GM21515 (cell line): ENCODE data around the gene YARS2.
"Not testable (repeated sequence)": the region's sequence is repeated elsewhere in the genome, so short reads cannot be mapped to it uniquely, and the experiment has no call there.

Source experiments
- ATAC-seq: cut with Tn5 transposase; IDR thresholded peaks from one replicate; pipeline ENCODE4 v1.9.1; 2021; ENCODE audit not compliant: unreplicated experiment

The YARS2 gene

DNA sequence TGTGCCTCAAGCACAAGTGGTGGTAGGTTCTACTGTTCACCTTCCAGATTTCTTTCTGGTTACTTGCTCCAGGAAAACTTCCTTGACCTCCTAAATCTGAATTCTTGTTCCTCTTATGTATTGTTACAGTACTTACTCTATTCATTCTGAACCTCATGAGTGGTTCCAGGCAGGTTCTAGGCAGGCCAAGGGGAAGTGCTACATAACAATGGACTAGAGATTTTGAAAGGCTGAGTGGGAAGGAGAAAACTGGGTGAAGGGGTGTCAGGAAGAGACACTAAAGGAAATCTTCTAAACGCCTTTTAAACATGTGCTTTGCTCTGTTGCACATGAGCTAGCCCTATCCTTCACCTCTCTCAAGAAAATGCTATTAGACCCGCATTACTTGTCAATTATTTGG, 1.6 kb downstream of the YARS2 start:
- no peak for ATAC-seq

DNA sequence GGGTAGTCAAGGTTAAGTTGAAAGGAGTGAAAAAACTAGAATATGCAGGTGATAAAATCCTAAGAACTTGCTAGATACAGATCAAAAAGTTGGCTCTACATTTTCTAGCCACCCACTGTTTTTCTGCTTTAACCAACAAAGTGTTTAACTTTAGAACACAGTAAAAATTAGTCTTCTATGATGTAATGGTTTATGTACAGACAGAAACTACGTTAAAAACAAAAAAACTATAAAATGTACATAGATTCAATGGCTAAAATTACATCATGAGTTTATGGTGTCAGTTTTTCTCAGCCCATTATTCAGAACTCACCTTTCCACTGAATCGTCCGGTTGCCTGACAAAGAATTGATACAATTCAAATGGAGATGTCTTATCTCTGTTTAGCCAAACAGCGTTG, 2.1 kb downstream of the YARS2 start:
- no peak for ATAC-seq

DNA sequence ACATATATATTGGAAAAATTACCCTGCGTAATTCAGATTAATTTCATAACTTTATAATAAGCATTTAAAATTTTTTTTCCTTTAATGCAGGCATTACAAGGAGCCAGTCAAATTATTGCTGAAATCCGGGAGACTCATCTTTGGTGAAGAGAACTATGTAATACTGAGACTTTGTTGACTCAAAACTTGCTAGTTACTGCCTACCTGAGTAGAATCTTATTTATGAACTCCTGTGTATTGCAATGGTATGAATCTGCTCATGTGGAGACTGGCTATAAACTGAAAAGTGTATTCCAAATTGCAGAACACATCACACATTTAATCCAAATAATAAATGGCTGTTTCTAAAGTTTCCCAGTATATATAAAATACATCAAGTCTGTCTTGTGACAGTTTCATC, 12.4 kb downstream of the YARS2 start:
- ATAC-seq, result no peak

GRCh38 chr12:32742133-32742532, 13.6 kb downstream of the YARS2 start:
- ATAC-seq, result no peak

GRCh38 chr12:32739279-32739678, 16.4 kb downstream of the YARS2 start:
- ATAC-seq, result no peak

GRCh38 chr12:32737715-32738114, 18.0 kb downstream of the YARS2 start:
- no peak for ATAC-seq

- ATAC-seq, result no peak
Observed at GRCh38 chr12:32736445-32736844, 19.3 kb downstream of the YARS2 start.

GRCh38 chr12:32734952-32735351, 20.7 kb downstream of the YARS2 start:
- no peak for ATAC-seq

- no peak for ATAC-seq
Observed at GRCh38 chr12:32727237-32727636, 28.5 kb downstream of the YARS2 start.

GRCh38 chr12:32726286-32726685, 29.4 kb downstream of the YARS2 start:
- ATAC-seq, result no peak

GRCh38 chr12:32725308-32725707, 30.4 kb downstream of the YARS2 start:
- not testable (repeated sequence) for ATAC-seq

- ATAC-seq, result no peak
Observed at GRCh38 chr12:32718926-32719325, 36.8 kb downstream of the YARS2 start.

DNA sequence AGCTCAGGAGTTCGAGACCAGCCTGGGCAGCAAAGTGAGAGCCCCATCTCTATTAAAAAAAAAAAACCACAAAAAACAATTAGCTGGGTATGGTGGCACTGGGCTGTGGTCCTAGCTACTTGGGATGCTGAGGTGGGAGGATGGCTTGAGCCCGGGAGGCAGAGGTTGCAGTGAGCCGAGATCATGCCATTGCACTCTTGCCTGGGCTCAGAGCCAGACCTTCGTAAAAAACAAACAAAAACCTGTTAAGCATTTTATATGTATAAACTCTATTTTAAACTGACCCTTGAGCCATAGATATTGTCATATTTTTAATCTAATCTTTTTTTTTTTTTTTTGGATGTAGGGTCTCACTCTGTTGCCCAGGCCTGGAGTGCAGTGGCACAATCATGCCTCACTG, 40.9 kb downstream of the YARS2 start:
- no peak for ATAC-seq

- no peak for ATAC-seq
Observed at GRCh38 chr12:32708926-32709325, 46.8 kb downstream of the YARS2 start.

- ATAC-seq, result no peak
Observed at GRCh38 chr12:32706335-32707024, 49.2 kb downstream of the YARS2 start.

DNA sequence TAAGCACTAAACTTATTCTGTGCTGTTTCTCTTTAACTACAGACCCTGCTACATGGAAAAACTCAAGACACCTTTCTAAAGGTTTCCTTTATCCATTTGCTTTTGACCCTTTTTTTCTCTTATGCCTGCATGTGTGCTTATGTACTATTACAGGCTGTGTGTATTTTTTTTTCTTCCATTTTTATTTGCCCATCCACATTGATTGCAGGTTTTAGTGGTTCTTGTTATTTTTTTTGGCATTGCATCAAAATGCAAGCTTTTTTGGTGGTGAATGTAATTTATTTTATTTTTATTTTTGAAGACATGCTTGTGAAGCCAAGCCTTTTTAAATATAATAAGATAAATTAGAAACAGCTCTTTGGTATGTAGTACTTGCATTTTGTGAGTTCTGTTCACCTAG, 49.9 kb downstream of the YARS2 start:
- ATAC-seq, result no peak

- no peak for ATAC-seq
Observed at GRCh38 chr12:32702946-32703345, 52.8 kb downstream of the YARS2 start.

- no peak for ATAC-seq
Observed at GRCh38 chr12:32702473-32702872, 53.2 kb downstream of the YARS2 start.

GRCh38 chr12:32699437-32699836, 56.3 kb downstream of the YARS2 start:
- not testable (repeated sequence) for ATAC-seq

DNA sequence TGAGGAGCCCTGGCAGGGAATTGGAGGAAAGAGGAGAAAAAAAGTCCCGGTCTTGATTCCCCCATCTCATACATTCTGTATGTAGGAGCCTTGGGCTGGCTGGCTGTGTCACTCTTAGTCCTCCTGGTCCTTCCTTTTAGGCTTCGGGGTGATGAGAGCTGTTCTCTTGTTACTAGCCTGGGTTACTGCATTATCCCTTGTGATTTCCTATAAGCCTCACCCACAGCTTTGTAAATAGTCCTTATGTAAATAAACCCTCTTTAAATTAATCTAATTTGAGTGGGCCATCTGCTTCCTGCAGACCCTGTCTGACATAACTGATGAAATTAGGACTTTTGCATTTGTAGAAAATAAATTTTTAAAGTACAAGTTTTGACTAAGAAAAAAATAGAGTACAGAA, 57.4 kb downstream of the YARS2 start:
- no peak for ATAC-seq

- ATAC-seq, result no peak
Observed at GRCh38 chr12:32697445-32697844, 58.3 kb downstream of the YARS2 start.
